Stimulated activated CD4-positive, alpha-beta T cell treated with anti-CD3 and anti-CD28 coated beads, Interleukin-1b, Interleukin-23, amount 100 ng/mL, for 4 hours (primary cell): ENCODE results near the gene ERC1.
"Not testable (repeated sequence)": the region's sequence is repeated elsewhere in the genome, so short reads cannot be mapped to it uniquely, and the experiment has no call there.

Experiments
- DNase-seq, 2 donors: peaks; one replicate each; pipeline ENCODE4 v3.0.0-alpha.2; 2020; ENCODE audit warnings: low read depth in 2 of 2

Gene ERC1

DNA sequence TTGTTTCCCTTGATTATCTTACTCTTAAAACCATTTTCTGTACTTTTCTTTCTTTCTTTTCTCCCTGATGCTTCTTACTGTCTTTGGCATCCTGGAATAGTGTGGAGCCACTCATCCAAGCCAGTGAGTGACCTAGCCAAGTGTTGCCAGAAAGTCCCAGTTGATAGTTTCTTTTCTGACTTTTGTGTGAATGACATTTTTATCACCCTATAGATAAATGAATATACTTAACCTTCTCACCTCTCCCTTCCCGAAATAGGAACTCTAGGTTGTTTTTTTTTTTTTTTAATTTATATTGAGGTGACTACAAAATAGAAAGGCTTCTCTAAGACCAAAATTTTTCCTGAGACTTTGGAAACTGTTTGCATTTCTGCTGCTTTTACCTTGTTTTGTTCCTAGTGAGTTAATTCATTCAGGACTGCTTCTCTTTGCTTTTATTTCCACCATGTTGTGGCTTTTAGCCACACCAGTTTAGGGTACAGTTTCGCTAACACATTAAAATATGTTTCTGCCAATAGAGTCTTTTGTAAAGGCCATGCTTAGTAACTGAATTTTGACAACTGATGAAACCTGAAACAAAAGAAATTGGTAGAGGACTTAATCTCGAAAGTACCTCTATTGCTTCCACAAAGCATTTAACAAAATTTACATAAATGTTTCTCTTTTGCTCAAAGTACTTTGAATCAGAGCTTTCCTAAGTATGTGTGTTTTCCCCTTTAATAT, 194.6 kb downstream of the ERC1 start:
- no peak for DNase-seq

DNA sequence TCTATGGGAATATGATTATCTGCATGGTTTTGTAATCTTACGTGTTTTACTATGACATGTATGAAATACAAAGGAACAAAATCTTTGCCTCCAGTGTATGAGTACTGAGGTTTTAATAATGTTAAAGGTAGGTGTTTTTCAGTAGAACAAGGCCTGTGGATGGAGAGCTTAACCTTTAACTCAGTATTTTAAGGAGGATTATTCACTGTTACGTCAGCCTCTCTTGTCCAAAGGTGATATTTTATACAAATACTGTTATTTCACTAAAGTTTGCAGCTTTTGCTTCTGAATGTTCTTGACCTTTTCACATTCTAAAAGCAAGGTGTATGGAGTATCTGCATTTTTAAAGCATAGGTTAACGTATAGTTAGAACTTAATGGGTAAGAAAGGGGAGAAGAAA, 195.3 kb downstream of the ERC1 start:
- DNase-seq, result no peak

GRCh38 chr12:1188016-1188415, 197.0 kb downstream of the ERC1 start:
- DNase-seq, result no peak

- no peak for DNase-seq
These were observed 198.1 kb downstream of the ERC1 start for GRCh38 chr12:1189163-1189562.

DNA sequence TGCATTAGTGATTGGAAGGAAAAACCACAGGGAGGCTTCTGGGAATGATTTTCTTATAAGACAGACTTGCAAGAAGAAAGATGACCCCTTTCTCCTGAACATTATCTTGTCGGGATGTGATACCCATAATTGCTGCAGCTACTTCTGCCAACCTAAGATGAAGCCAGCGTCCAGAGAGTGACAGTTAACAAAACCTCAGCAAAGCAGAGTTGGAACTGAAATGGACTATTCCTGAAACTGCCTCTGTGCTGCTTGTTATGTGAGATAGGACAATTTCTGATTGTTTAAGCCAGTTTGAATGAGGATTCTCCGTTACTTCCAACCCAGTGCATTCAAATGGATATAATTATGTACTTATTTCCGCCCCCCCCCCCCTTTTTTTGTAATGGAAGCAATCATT, 204.5 kb downstream of the ERC1 start:
- DNase-seq, result no peak

- DNase-seq, result no peak
These were observed 206.4 kb downstream of the ERC1 start for GRCh38 chr12:1197264-1198018.

DNA sequence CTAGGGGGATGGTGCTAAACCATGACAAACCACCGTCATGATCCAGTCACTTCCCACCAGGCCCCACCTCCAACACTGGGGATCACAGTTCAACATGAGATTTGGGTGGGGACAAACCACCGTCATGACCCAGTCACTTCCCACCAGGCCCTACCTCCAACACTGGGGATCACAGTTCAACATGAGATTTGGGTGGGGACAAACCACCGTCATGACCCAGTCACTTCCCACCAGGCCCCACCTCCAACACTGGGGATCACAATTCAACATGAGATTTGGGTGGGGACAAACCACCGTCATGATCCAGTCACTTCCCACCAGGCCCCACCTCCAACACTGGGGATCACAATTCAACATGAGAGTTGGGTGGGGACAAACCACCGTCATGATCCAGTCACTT, 207.8 kb downstream of the ERC1 start:
- DNase-seq, result not testable (repeated sequence)

- DNase-seq, result no peak
These were observed 208.7 kb downstream of the ERC1 start for GRCh38 chr12:1199700-1200099.

- DNase-seq, result no peak
These were observed 210.0 kb downstream of the ERC1 start for GRCh38 chr12:1201030-1201429.

GRCh38 chr12:1201886-1202285, 210.9 kb downstream of the ERC1 start:
- DNase-seq, result no peak

- DNase-seq, result no peak
These were observed 212.7 kb downstream of the ERC1 start for GRCh38 chr12:1203735-1204019.

- no peak for DNase-seq
These were observed 213.6 kb downstream of the ERC1 start for GRCh38 chr12:1204581-1205121.

GRCh38 chr12:1205512-1206060, 214.6 kb downstream of the ERC1 start:
- no peak for DNase-seq

- DNase-seq, result no peak
These were observed 215.2 kb downstream of the ERC1 start for GRCh38 chr12:1206118-1206734.

DNA sequence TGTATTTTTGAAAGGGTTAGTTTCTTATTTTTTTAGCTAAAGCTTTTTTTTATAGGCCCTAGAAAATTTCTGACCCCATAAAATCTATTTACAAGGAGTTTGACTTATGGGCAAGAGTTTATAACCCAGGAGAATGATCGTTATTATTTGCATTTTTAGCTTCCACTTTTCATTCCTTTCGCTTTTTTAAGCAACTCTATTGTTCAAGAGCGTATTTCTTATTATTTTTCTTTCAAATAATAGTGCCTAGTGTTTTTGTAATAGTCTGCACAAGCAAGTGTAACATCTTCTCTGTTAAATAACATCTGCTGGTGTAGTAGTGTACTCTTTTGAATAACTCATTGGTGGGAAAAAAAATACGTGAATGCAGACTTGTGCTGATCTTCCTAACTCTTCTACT, 216.3 kb downstream of the ERC1 start:
- no peak for DNase-seq

DNA sequence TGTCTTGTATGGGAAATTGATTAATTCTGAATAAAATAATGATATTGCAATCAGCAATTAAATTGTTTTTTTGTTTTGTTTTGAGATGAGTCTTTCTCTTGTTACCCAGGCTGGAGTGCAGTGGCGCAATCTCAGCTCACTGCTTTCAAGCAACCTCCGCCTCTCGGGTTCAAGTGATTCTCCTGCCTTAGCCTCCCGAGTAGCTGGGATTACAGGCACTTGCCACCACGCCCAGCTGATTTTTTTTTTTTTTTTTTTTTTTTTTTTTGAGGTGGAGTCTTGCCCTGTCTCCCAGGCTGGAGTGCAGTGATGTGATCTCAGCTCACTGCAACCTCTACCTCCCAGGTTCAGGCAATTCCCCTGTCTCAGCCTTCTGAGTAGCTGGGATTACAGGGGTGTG, 217.7 kb downstream of the ERC1 start:
- not testable (repeated sequence) for DNase-seq

DNA sequence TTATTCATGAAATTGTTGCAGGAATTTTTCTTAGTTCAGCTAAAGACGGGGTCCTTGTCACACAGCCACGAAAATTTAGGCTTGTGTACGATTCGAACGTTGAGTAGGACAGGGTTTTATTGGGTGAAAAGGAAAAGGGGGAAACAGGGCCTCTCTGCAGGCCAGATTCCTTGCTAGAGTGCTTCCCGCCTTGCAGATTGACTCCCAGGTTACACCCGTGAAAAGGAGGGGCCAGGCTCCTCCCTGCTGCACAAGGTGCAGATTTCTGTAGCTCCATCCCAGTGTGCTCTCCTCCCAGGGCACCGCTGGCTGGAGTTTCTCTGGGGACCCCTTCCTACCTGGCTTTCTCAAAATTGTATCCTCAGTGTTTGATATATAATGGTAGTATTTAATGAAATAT, 221.5 kb downstream of the ERC1 start:
- no peak for DNase-seq

GRCh38 chr12:1213205-1213604, 222.2 kb downstream of the ERC1 start:
- DNase-seq, result no peak

- no peak for DNase-seq
These were observed 222.7 kb downstream of the ERC1 start for GRCh38 chr12:1213618-1214205.

- no peak for DNase-seq
These were observed 225.5 kb downstream of the ERC1 start for GRCh38 chr12:1216560-1216959.

DNA sequence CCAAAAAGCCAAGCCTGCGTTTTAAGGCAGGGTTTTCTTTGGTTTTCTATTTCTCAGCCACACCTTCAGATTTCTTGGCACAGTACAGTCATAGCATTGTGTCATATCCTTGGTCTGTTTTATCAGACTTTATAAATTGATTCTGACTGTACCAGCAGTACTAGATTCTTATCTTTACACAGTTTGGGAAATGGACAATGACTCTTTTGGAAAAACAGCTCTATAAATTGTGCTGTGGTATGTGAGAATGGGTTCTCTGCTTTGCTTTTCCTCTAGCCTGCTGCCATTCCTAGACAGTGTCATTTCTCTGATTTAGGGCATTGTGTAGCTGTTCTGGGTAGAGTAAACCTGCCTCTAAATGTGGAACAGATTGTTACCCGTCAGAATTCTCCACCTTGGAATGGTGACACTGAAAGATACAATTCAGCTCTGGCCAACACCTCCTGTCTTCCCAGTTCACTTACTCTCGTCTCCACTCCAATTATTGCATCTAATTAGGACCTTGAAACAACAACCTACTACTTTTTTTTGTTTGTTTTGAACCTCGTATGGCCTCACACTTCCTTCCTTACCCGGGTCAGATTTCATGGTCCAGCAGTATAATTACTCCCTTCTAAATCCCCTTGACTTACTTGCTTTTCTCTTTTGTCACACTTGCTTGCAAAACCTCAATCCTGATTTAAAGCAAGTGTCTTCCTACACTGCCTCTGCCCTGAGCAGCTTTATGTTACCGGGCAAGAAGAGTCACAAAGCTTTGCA, 226.3 kb downstream of the ERC1 start:
- no peak for DNase-seq

DNA sequence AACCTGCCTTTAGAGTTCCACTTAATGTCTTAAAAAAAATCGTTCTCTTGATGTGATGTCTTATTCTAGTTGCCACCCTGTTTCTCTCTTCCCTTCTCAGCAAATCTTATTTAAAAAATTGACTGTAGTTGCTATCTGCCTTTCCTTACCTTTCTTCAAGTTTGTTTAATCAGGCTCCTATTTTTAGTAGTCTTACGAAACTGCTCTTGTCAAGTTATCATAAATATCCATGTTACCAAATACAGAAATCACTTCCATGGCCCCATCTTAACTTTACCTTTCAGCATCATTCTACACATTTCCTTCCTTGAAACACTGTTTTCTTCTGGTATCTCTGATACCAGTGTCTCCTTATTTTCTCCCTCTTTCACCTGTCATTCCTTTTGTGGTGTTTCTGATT, 227.3 kb downstream of the ERC1 start:
- DNase-seq, result no peak
